Measurements from ENCODE around the gene PHLDA1.
A peak's percentile ranks its signal among the peaks of the same experiment; 100 is the strongest.

Gene PHLDA1

DNA sequence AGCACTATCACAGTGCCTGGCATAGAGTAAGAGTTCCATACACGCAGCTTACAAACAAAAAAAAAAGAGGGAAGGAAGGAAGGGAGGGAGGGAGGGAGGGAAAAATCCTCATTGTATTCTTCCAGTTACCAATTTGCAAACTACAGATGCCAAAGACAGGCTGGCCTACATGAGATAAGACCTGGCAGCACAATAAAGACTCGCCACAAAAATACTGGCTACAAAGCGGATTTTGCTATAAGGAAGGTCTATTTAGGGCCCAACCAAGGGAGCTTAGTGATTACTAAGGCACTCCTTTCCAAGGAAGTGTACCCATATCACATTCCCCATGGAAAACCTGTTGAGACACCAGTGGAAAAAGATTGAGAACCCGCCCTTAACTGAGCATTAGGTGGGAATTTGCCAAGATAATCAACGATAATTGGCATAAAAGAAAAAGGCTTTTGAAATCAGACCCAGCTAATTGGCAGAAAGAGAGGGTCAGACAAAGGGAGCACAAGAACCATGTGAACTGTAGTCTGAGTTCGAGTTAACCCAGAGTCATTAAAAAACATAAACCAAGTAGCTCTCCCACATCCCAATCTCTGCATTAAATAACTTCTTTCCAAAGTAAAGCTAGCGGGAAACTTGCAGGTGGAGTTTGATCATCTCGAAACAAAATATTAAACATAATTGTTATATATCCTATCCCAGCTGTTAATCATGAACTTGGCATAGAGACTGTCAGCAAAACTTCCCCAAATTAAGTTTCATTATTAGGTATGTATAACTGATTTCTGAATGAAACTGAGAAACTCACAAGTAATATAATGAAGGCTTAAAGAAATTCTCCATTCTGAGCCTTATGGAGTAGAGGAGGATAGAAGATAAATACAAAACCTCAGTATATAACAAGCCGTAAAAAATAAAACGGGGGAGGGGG is 50.1 kb downstream of the PHLDA1 start:
- no peaks in the 10 kb centered on the region for H3K36me3 Mint-ChIP-seq
- CTCF ChIA-PET = interaction anchor here (1.3 kb wide), 1 partner anchor 50 kb away, joined by 4 read pairs; the partner anchor contains the start of gene PHLDA1
- no peak for DNase-seq
- H3K27ac Mint-ChIP-seq = no peak overlapping the region
- H3K27me3 Mint-ChIP-seq = peaks cover 8% of the 10 kb centered on the region
- H3K4me3 Mint-ChIP-seq = no peak overlapping the region
- H3K4me1 Mint-ChIP-seq = peaks cover 58% of the 10 kb centered on the region
- no peaks in the 10 kb centered on the region for H3K9me3 Mint-ChIP-seq

DNA sequence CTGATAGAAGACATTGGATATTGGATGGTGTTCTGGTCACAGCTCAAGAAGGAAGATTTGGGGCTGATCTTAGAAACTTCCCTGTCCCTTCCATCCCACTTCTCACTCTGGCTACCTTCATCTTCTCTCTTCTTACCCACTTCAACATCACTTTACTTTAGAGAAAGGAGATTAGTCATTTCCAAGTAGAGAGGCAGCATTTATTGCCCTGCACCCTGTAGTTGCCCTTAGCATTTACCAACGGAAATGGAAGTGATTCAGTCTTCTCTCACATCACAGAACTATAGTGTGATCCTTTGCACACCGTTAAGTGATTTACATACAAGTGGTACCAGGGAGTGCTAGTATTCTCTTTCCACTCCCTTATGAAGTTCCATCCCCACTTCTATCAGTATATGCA is 52.4 kb downstream of the PHLDA1 start:
- no peak overlapping the region for H3K4me3 Mint-ChIP-seq
- CTCF ChIA-PET = interaction anchor here (0.8 to 3.1 kb wide), 3 partner anchors 19 to 51 kb away, joined by 4 to 20 read pairs (median 12); partner anchors contain the start of gene PHLDA1
- H3K4me1 Mint-ChIP-seq = peaks cover 51% of the 10 kb centered on the region
- peaks cover 8% of the 10 kb centered on the region for H3K27me3 Mint-ChIP-seq
- DNase-seq = peak; percentile 39
- no peaks in the 10 kb centered on the region for H3K36me3 Mint-ChIP-seq
- peak overlapping the region; percentile 85 for H3K27ac Mint-ChIP-seq
- no peaks in the 10 kb centered on the region for H3K9me3 Mint-ChIP-seq

DNA sequence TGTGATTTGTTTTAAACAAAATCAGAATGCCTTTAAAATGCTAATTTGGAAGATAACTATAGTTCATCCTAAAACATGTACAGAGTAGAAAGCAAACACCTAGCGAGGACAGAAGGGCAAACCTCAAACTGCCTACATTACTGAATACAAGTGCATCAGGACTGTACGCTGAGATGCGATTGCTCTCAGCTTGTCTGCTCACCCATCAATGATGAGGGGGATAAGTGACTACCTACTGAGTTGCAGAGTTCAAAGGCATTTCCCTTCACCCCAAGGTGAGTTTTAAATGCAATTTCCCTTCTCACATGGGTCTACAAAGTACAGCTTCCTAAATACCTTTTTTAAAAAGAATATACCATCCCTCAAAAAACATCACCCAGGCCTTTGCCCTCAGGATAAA is 52.9 kb downstream of the PHLDA1 start:
- H3K36me3 Mint-ChIP-seq = no peaks in the 10 kb centered on the region
- H3K4me3 Mint-ChIP-seq = no peak overlapping the region
- peaks cover 50% of the 10 kb centered on the region for H3K4me1 Mint-ChIP-seq
- no peak for DNase-seq
- no peaks in the 10 kb centered on the region for H3K9me3 Mint-ChIP-seq
- peaks cover 6% of the 10 kb centered on the region for H3K27me3 Mint-ChIP-seq
- H3K27ac Mint-ChIP-seq = peak overlapping the region; percentile 85
- CTCF ChIA-PET = interaction anchor here (2.1 to 3.1 kb wide), 2 partner anchors 42 to 52 kb away, joined by 12 to 20 read pairs; partner anchors contain the start of gene PHLDA1

DNA sequence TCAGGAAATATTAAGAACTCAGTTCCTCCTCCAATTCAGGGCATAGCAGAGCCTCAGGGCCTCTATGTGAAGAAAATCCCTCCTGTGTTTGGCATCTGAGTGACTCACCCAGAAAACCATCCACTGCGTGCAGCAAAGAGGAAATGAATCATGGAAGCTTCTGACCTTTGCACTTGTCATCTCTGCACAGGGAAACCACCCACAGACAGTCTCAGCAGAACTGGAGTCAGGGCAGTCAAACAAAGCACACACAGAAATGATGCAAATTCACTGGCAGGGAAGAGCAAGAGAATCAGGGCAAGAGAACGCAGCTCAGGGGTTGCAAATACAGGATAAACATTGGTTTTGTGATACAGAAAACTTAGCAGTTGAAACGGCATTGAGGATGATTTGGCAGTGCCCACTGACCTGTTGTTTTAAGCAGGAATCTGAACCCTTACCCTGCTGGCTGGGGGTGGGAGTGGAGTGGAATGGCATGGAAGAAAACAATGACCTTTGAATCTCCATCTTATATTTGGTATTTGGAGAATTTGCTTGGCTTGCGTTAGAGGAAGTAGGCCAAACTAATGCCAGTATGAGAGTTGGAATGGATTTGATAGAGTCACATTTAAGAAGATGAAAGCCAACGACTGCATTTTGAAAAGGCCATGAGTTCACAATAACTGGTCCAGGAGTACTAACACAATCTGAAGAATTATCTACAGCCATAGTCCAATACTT is 53.5 kb downstream of the PHLDA1 start:
- peak overlapping the region; percentile 85 for H3K27ac Mint-ChIP-seq
- no peaks in the 10 kb centered on the region for H3K36me3 Mint-ChIP-seq
- peaks cover 45% of the 10 kb centered on the region for H3K4me1 Mint-ChIP-seq
- DNase-seq = peak; percentile 79
- peaks cover 1% of the 10 kb centered on the region for H3K27me3 Mint-ChIP-seq
- H3K4me3 Mint-ChIP-seq = peak overlapping the region; percentile 13
- H3K9me3 Mint-ChIP-seq = no peaks in the 10 kb centered on the region
- CTCF ChIA-PET = interaction anchor here (2.1 to 3.1 kb wide), 2 partner anchors 43 to 52 kb away, joined by 12 to 20 read pairs; partner anchors contain the start of gene PHLDA1

DNA sequence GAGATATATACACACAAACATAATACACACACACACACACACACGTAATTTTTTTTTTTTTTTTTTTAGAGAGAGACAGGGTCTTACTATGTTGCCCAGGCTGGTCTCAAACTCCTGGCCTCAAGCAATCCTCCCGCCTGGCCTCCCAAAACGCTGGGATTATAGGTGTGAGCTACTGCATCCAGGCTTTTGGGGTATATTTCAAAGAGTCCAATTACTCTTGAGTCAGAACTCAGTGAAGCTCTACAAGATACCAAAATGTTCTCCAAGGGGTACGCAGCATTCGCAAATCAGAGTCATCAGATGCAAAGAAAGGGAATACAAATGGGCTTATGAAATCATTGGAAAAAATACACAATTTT is 54.0 kb downstream of the PHLDA1 start:
- H3K36me3 Mint-ChIP-seq = no peaks in the 10 kb centered on the region
- CTCF ChIA-PET = interaction anchor here (2.1 to 3.1 kb wide), 2 partner anchors 43 to 53 kb away, joined by 12 to 20 read pairs; partner anchors contain the start of gene PHLDA1
- H3K27me3 Mint-ChIP-seq = no peaks in the 10 kb centered on the region
- H3K27ac Mint-ChIP-seq = peak overlapping the region; percentile 85
- H3K9me3 Mint-ChIP-seq = no peaks in the 10 kb centered on the region
- H3K4me1 Mint-ChIP-seq = peaks cover 45% of the 10 kb centered on the region
- DNase-seq = no peak
- no peak overlapping the region for H3K4me3 Mint-ChIP-seq

DNA sequence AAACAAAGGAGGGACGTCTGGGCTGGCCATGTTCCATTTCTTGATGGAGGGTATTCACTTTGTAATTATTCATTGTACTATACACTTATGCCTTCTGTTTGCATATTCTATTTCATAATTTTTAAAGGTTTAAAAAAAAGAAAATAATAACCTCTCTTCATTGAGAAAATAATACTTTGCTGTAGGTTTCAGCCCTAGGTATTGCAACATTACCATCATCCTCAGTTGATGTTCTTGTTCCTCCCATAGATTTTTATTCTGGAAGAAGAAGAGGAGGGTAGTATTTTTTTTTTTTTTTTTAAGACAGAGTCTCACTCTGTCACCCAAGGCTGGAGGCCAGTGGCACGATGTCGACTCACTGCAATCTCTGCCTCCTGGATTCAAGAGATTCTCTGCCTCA is 54.7 kb downstream of the PHLDA1 start:
- no peaks in the 10 kb centered on the region for H3K9me3 Mint-ChIP-seq
- H3K27ac Mint-ChIP-seq = peak overlapping the region; percentile 64
- CTCF ChIA-PET = no interaction called here
- no peaks in the 10 kb centered on the region for H3K36me3 Mint-ChIP-seq
- H3K27me3 Mint-ChIP-seq = no peaks in the 10 kb centered on the region
- no peak overlapping the region for H3K4me3 Mint-ChIP-seq
- peaks cover 41% of the 10 kb centered on the region for H3K4me1 Mint-ChIP-seq
- DNase-seq = no peak

DNA sequence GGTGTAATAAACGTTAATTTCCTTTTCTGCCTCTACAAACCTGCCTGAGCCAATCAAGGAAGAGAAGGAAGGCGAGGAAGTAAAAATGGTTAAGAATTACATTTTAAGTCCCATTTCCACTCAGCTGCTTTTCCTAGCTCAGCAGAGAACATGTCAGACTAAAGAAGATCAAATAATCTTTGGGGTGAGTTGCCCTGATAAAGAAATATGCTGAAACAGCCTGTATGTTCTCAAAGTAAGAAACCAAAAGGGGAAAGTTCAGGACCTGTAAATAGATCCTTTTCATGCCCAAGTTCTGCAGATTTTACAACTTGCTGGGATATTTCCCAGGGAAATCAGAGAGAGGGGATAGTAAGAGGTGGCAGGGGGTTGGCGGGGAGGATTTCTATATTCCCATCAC is 55.5 kb downstream of the PHLDA1 start:
- DNase-seq = no peak
- Mint-ChIP-seq H3K36me3 (no peaks in the 10 kb centered on the region), H3K27me3 (no peaks in the 10 kb centered on the region), H3K4me3 (no peak overlapping the region), H3K27ac (peak overlapping the region; percentile 12), H3K9me3 (no peaks in the 10 kb centered on the region), H3K4me1 (peaks cover 41% of the 10 kb centered on the region)
- CTCF ChIA-PET = no interaction called here

DNA sequence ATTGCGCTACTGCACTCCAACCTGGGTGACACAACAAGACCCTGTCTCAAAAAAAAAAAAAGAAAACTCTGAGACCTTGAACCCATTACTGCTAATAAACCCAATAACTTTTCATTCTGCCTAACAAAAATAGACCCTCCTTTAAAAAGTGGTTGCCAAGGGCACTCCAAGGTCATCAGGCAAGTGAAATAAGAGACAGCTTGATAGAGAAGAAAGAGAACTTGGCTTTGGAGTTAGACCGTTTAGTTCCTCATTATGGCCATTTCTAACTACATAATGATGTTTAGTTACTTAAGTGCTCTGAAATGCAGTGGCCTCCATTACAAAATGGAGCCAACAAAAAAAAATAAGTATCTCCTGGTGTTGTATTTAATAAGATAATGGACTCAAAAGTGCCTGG is 55.9 kb downstream of the PHLDA1 start:
- CTCF ChIA-PET = no interaction called here
- no peaks in the 10 kb centered on the region for H3K27me3 Mint-ChIP-seq
- no peak overlapping the region for H3K27ac Mint-ChIP-seq
- H3K4me1 Mint-ChIP-seq = peaks cover 38% of the 10 kb centered on the region
- H3K36me3 Mint-ChIP-seq = no peaks in the 10 kb centered on the region
- no peak overlapping the region for H3K4me3 Mint-ChIP-seq
- DNase-seq = no peak
- no peaks in the 10 kb centered on the region for H3K9me3 Mint-ChIP-seq
